Activated T-helper 1 cell treated with anti-CD3 and anti-CD28 coated beads, Interleukin-2, amount 50 U/mL, for 16 hours (primary cell): ENCODE results near the gene CBR1.
"Not testable (repeated sequence)": the region's sequence is repeated elsewhere in the genome, so short reads cannot be mapped to it uniquely, and the experiment has no call there.

Source experiments
- DNase-seq, 2 donors: peaks; one replicate each; pipeline ENCODE4 v3.0.0-alpha.2; 2020; ENCODE audit warnings: low read depth in 1 of 2, low spot score in 1 of 2

Gene CBR1

GRCh38 chr21:36048357-36048756, 21.5 kb upstream of the CBR1 start:
- no peak for DNase-seq

GRCh38 chr21:36052860-36053714, 16.7 kb upstream of the CBR1 start:
- no peak for DNase-seq

GRCh38 chr21:36053715-36054062, 16.1 kb upstream of the CBR1 start:
- DNase-seq = no peak

DNA sequence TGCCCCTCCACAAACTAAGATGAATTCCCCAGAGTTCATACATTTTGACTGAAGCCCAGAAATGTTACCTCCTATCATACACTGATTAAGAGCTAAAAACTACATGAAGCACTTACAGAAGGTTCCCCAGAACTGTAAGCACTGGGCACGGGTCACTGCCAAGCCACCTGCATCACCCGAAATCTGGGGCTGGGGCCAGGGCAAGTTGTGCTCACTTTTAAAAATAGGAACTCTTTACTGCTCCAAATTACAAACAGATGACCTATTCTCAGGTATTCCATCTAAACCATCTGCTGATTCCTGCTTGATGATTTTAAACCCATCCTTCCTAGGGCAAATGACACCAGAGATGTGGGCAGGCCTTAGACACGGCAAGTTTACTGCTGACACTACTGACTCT, 14.3 kb upstream of the CBR1 start:
- DNase-seq = no peak

GRCh38 chr21:36059823-36060158, 10.0 kb upstream of the CBR1 start:
- DNase-seq = no peak

GRCh38 chr21:36060159-36060921, 9.5 kb upstream of the CBR1 start, which contains the start of gene SETD4:
SETD4 (minus strand) TSS chr21:36060526; CDS start chr21:36058888, 1,638 bp downstream.
- DNase-seq = peak; percentile 88 to 92

- DNase-seq = no peak
Measured at GRCh38 chr21:36061445-36061844, 8.4 kb upstream of the CBR1 start.

- DNase-seq = no peak
Measured at GRCh38 chr21:36063375-36064084, 6.3 kb upstream of the CBR1 start.

DNA sequence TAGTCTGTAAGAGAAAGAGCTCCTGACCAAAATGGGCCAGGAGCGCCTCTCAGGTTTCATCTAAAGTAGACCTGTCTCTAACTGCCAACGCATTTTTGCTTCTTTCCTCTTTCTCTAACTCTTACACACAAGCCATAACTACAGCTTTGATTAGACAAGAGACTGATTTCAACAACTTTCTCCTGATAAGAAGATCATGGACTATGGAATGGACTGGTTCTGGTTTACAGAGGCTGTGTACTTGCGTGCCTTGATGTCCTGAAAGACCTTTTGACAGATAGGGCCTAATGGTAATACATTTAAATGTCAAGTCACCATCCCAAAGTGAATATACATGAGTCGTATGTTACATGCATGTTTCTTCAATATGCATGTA, 5.8 kb upstream of the CBR1 start:
- no peak for DNase-seq

GRCh38 chr21:36065497-36066036, 4.3 kb upstream of the CBR1 start:
- no peak for DNase-seq

DNA sequence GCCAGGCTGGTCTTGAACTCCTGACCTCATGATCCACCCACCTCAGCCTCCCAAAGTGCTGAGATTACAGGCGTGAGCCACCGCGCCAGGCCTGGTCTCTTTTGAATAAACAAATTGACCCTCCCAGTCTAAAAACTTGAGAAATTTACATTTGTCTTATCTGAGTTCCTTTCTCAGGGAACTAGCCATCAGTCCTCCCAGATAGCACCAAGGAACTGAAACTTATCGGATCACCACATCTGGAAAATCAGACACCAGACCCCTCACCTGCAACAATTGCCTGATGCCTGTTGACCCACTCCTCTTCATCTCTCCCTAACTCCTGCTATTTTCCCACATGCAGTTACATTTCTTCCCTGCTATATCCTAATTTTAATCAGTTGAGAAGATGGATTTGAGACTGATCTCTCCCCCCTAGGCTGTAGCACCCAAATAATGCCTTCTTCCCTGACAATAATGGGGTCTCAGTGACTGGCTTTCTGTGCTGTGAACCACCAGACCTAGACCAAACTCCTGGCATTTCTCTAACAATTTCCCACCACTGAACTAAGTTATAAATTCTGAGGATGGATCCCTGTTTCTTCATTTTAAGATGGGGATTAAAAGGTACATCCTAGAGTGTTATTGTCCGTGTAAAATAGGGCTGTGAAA, 951 bp upstream of the CBR1 start:
- DNase-seq = no peak

GRCh38 chr21:36070999-36071398, 1.2 kb downstream of the CBR1 start:
- DNase-seq = no peak

- no peak for DNase-seq
Measured at GRCh38 chr21:36072453-36073162, 2.8 kb downstream of the CBR1 start.

DNA sequence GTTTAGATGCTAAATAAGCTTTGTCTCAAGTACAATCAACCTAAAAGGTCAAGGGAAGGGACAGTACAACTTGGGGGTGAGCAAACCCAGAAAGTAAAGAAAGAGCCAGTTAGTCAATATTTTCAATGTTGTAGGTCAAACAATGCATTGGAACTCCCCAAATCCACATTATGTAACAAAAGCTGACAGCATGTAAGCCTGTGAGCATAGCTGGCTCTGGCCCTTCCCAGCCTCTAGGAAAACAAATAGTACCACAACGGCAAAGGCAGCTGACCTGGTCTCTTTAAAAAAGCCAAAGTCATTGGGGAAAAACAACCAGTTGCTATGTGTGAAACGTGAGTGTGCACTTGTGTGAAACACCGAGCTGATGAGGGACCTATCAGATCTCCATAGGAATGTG, 3.4 kb downstream of the CBR1 start:
- DNase-seq = no peak

GRCh38 chr21:36073911-36074310, 4.1 kb downstream of the CBR1 start:
- DNase-seq = not testable (repeated sequence)

GRCh38 chr21:36075171-36075570, 5.3 kb downstream of the CBR1 start:
- DNase-seq = no peak

DNA sequence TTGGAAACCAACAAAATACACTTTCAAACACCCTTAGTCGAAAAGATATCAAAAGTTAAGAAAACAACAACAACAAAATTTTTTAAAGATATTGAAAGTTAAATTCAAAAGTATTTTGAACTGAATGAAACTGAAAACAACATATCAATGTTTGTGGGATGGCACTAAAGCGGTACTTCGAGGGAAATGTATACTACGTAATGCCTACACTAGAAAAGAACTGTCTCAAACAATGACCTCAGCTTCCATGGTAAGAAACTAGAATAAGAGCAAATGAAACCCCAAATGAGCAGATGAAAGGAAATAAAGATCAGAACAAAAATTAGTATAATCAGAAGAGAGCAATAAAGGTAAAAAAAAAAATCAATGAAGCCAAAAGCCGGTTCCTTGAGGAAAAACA, 6.1 kb downstream of the CBR1 start:
- no peak for DNase-seq

DNA sequence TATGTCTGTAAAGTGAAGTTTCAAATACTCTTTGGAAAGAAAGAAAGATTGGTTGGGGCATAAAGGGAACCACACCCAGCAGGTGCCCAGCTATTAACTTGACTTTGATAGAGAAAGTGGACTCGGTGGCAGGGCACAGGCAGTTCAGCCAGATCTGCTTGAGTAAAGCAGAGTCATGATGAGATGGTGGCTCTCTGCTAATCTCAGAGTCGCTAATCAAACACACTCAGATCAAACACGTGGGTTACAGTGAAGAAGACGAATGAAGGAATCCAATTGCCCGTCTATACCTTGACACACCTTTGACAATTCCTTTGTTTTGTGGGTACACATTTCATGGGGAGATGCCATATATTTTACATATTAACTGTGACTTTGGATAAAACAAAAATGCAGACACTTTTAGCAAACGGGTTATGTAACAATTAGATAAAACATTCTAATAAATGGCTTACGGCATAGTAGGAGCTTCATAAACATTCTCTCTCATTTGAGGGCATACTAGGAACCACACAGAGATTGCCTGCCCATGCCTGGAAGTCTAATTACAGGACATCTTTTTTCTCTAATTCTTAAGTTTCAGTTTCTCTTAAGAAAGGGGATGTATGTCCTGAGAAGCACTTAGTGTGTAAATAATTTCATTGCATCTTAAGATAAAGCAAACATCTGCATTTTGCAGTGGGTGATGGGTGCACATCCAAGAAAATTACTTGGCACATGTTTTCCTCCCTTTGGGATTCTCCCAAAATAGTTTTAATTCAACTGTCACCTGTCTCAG, 7.2 kb downstream of the CBR1 start:
- no peak for DNase-seq

DNA sequence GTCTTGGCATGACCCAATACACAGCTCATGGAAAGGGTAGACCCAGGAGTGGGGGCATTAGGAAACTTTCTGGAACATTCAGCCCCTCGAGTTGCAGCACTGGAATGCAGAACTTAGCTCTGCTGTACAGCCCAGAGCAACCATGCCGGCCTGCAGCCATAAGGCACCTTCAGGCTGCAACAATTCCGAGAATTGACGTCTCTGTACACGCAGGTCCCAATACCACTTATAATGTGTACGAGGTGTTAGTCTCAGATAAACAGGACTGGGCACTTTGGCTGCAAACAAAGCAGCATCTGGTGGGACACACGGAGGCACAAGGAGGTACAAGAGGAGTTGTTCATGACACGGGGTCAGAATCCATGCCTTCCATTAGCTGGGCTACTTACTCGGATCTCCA, 7.9 kb downstream of the CBR1 start:
- no peak for DNase-seq
